ENCODE results near the gene THSD4.

GRCh38 chr15:71677352-71677751 lies 562.1 kb downstream of the THSD4 start:
- TF ChIP-seq CTCF (IDR thresholded peaks at IDR 0.05; ENCODE audit: low read length) (no peak), EZH2 (IDR thresholded peaks at IDR 0.05; ENCODE audit: borderline replicate concordance, low read length) (no peak)
